Stimulated activated CD8-positive, alpha-beta memory T cell treated with anti-CD3 and anti-CD28 coated beads, Interleukin-4, amount 100 ng/mL, for 48 hours (primary cell): Measurements from ENCODE around the gene STX18.
"Not testable (repeated sequence)": the region's sequence is repeated elsewhere in the genome, so short reads cannot be mapped to it uniquely, and the experiment has no call there.

Experiments
- DNase-seq: peaks from one replicate; pipeline ENCODE4 v3.0.0-alpha.2; 2020

The STX18 gene

DNA sequence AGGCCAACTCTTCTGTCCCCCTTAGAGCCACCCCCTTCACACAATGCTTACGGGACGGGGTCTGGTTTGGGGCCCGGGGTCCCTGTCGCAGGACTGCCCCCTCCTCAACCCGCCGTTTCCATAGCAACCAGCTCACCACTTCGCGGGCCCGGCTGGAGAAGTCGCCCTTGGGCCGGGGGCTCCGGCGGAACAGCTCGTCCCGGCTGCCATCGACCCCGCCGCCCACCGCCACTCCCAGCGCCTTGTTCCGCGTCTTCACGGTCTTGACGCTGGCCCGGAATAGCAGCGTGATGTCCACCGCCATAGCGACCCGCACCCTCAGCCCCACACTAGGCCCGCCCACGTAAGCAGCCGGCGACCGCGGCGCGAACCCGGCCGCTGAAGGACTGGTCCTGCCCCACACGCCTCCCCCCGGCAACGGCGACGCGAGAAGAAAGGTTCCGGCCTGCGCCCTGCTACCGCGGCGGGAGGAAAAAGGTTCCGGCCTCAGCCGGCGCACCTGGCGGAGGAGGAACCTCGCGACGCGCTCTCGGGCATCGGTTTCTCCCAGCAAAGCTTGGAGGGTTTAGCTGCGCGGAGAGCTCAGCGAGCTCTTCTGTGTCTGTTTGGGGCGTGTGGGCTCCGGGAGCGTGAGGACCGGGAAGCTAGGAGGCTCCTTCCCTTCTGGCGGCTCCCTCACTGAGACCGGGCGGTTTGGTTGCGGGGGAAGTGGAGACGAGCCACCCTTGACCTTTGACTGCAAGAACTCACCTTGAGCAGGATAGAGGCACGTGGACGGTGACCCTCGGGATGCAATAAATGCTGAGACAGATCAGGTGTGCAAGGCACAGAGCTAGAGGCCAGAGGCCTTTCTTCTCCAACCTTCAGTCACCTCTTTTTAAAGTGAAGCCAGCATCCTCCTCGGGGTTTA is at the start of gene STX18:
STX18 (minus strand) TSS at position 388 of the 910 bp plus-strand sequence; CDS start at position 304, 84 bp downstream.
- DNase-seq: peak; percentile 95

DNA sequence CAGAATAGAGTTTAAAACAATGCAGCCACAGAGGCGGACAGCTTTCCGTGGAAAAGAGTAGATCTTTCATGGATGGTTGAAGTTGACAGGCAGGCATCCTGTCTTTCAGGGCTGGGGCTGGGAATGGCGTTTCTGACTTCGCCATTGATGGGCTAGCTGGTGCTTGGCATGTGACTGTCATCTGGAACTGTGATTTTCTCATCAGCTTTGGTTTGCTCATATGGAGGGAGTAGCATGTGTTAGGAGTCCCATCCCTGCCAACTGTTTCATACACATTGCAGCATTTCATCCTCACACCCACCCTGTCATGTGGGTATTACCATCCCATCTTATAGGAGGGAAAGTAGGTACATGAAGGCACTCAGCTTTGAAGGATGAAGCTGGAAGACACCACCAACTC is 49.2 kb upstream of the STX18 start:
- DNase-seq: no peak

DNA sequence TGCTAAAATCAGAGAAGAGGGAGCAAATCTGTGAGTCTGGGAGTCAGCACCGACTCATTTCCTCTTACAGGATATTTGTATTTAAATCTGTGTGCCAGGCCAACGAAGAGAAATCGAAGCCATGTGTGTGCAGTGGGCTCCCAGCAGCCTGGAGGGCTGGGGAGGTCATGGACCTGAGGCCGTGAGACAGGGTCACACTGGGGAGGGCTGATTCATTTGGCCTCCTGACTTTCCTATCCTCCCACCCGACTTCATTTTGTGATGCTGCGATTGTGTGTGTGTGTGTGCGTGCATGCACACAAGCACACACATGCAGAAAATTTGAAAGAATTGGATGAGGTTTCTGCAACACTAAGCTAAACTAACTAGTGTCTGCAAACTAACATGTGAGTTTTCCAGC is 48.7 kb upstream of the STX18 start:
- no peak for DNase-seq

DNA sequence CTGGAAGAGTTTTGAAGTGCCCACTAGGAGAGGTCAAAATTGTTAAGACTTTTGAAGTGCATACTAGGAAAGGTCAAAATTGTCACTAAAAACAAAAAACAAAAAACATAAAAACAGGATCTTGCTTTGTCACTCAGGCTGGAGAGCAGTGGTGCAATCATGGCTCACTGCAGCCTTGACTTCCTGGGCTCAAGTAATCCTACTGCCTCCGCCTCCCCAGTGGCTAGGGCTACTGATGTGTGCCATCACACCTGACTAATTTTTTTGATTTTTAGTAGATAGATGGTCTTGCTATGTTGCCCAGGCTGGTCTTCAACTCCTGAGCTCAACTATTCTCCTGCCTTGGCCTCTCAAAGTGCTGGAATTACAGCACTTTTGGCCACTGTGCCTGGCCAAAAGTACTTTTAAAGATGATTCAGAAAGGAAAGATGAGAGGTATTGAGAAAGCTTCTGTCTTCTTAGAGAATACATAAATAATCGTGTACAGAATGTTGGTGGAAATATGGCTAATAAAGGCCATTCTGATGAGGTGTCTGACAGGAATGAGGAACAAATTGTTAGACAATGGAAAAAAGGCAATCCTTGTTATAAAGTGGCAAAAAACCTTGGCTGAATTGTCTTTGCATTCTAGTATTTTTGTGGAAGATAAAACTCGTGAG is 43.3 kb upstream of the STX18 start:
- no peak for DNase-seq

DNA sequence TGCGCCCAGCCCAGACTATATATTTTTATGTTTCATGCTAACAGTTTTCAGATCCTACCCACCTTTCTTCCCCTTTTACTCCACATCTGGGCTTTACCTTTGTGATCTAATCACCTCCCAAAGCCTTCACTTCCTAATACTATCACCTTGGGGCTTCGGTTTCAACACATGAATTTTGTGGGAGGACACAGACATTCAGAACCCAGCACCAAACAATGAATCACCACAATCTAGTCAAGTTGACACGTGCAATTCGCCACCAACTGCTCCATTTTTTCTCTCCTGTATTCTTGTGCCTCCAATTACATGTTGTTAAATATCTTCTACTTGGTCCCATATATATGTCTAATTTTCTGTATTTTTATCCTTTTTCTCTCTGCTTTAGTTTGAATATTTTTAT is 41.8 kb upstream of the STX18 start:
- DNase-seq: no peak

DNA sequence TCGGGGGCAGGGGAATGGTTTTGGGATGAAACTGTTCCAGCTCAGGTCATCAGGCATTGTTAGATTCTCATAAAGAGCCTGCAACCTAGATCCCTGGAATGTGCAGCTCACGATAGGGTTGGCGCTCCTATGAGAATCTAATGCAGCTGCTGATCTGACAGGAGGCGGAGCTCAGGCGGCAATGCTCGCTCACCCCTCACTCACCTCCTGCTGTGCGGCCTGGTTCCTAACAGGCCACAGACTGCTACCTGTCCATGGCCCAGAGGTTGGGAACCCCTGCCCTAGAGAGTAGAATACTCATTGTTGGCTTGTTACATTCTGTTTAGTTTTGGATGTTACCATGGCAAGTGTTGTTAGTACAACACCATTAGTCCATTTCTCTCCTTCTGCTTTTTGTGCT is 40.8 kb upstream of the STX18 start:
- no peak for DNase-seq

DNA sequence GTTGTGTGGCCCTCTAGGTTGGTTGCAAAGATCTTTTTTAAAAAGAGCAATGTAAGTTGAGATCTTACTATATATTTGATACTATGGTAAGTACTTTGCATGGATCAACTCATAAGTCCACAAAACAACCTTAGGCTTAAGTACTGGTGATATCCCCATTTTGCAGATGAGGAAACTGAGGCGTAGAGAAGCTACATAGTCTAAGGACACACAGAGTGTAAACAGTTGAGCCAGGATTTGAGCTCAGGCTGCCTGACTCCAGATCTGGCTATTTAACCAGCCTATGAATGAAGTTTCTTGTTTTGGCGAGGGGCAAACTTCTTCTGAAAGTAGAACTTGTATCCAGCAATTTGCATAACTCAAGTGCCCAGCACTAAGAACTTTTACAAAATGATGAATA is 38.6 kb upstream of the STX18 start:
- DNase-seq: no peak

DNA sequence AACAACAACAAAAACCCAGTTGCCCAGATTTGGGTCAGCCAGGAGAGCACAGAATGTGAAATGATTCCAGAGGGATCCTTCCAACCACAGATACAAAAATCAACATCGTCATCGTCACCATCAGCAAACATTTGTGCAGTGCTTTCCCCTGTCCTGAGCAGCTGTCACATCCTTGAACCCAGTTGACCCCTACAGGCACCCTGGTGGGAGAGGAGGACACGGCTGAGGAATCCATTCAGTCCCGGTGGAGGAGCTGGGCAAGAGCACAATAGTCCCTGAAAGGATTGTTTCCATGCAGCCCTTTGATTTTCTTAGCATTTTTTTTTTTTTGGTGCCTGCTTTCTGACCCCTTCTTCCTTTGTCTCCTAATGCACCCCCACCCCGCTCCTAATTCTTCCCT is 37.1 kb upstream of the STX18 start:
- no peak for DNase-seq

DNA sequence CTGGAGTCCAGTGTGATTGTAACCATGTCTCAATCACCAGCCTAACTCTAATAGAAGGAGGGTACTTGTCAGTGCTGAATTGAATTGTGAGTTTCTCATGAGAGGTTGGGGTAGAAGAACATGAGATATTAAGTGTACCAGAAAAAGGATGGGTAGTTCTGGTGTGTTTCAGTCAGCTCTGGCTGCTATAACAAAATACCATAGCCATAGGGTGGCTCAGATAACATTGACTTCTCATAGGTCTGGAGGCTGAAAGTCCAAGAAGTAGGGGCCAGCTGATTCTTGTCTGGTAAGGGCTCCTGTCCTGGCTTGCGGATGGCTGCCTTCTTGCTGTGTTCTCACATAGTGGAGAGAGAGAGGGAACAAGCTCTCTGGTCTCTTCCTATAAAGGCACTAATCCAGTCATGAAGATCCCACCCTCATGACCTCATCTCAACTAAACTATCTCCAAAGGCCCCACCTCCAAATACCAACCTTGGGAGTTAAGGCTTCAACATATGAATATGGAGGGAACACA is 35.6 kb upstream of the STX18 start:
- no peak for DNase-seq

DNA sequence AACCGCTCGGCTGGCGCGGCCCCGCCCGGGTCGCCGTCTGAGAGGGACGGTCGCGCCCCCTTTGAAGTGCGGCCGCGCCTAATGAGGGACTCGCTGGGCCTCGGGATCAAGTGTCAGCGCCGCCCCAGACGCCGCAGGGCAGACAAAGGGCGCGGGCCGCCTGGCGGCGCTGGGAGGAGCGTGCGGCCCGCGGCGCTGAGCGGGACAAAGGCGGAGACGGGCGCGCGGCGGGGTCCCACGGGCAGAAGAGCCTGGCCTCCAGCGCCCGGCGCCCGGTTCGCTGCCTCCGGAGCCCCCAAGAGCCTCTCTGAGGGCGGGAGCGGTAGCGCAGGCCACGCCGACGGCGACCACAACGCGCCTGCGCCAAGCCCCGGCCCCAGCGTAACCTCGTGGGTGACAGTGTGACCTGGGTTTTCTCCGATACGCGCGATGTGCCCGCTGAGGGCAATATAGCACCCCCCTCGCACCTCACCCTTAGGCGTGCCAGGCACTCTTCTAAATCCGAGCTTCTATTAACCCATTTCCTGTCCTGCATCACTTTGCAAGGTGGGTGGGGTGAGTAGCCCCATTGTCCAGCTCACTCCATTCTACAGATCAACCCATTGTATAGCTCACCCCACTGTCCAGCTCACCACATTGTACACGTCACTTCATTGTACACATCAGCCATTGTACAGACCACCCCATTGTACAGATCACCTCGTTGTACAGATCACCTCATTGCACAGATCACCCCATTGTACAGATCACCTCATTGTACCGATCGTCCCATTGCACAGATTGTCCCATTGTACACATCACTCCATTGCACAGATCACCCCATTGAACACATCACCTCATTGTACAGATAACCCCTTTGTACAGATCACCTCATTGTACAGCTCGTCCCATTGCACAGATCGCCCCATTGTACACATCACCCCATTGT is 33.7 kb upstream of the STX18 start:
- DNase-seq: peak; percentile 74

DNA sequence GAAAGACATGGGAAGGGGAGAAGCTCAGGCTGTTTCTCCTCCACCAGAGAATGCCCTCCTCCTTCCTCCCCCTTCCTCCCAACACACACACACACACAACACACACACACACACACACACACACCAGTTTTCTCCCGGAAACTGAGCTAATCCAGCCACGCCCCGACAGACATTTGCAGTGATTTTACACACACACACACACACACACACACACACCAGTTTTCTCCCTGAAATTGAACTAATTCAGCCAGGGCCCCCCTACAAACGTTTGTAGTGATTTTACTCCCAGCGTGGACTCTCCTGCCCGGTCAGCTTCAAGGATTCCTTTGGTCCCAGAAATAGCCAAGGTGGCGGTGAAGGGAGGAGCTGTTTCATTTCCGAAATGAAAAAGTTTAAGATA is 32.9 kb upstream of the STX18 start:
- DNase-seq: no peak

DNA sequence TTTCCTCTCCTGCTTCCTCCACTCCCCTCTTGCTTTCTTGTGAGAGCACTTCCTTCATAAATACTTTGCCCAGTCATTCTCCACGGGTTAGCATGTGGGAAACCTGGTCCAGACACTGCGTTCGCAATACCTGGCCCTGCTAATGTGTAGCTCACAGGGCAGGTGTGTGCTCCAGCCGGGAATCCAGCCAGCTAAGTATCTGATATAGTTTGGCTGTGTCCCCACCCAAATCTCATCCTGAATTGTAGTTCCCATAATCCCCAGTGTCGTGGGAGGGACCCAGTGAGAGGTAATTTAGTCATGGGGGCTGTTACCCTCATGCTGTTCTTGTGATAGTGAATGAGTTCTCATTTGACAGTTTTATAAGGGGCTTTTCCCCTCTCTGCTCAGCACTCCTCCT is 32.2 kb upstream of the STX18 start:
- no peak for DNase-seq

DNA sequence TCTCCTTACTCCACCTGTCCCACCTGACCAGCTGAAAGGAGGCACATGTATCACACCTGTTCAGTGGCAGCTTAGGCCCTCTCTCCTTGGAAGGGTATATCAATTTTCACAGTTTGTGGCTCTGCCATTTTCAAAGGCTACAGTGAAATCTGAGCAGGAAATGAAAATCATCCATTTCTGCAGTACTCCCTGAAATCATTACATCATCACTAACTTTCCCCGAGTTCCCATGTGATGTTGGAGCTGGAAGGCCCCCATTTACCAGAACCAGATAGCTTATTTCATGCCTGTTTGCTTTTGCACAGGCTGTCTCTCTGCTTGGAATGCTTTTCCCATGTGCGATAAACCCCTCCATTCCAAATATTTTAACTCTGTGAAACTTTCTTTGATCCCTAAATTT is 31.0 kb upstream of the STX18 start:
- DNase-seq: no peak

DNA sequence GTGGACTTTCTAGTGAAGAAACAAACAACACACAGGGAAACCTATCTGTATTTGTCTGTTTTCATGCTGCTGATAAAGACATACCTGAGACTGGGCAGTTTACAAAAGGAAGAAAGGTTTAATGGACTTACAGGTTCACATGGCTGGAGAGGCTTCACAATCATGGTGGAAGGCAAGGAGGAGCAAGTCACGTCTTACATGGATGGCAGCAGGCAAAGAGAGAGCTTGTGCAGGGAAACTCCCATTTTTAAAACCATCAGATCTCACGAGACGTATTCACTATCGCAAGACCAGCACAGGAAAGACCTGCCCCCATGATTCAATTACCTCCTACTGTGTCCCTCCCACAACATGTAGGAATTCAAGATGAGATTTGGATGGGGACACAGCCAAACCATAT is 28.0 kb upstream of the STX18 start:
- not testable (repeated sequence) for DNase-seq

DNA sequence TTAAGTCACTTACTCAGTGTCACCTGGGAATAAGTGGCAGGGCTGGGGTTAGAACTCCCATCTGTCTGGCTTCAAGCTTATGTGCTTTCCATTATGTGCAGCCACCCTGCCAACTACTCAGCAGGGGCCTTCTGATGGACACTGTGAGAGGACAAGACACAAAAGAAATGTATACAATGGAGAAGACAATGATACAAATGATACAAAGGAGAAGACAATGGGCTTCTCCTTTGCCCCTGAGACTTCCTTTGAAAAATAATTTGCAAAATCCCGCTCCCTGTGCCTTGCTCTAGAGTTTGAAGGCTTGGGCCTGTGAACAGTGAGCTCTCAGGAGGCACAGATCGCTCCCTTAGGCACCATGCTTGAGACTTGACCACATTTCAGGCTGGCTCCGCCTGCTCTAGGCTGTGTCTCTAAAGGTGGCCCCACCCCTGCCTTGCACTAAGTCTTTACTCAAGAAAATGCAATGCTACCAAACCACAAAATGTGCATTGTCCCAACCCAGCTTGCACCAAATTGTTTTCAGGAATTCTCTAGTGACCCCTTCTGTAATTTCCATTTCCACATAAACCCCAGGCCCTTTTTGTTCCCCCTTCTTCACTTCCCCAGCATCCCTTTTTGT is 27.1 kb upstream of the STX18 start:
- no peak for DNase-seq

DNA sequence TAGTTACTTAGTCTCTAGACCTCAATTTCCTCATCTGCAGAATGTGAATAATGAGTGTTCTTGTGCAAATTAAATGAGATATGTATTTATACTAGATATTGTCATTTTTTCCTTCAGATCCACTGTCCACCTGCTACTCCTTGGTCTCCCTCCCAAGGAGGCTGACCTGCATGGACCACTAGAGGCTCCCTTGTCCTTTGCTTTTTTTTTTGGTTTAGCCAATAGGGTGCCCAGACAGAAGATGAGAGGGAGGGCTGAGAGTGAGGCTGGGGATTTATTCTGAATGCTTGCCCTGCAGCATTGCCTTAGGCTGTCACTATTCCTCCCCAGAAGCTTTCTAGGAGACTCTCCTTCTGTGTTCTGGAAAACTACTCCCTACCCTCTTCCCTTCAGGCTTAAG is 24.5 kb upstream of the STX18 start:
- not testable (repeated sequence) for DNase-seq

DNA sequence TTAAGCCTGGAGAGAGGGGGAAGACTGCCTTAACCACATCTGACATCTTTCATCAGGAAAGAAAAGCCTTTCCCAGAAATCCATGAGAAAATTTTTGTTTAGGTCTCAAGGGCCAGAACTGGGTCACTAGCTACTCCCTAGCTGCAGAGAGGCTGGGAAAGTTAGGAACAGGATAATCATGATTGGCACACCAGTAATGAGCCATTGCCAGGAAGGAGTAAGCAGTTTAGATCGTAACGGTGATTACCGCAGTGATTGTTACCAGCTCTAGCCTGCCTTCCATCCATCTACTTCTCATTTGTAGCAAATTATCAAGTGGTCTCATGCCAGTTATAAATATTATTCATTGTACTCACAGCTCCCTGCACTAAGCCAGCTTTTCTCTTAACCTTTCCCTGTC is 22.7 kb upstream of the STX18 start:
- DNase-seq: no peak

DNA sequence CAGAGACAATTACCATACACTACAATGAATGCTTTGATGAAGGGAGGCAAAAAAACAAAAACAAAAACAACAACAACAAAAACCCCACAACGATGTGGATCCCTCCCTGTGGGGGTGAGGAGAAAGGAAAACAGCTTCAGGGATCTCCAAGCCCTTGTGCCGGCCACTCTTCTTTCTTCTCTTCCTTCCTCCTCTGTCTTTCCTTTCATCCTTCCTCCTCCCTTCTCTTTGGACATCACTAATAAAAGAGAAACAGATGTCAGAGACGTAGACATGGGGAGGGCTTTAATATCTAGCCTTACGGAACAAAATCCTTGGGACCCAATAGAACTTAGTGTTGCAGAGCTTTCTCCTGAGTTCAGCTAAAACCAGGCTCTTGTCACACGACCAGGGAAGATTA is 18.8 kb upstream of the STX18 start:
- DNase-seq: no peak

DNA sequence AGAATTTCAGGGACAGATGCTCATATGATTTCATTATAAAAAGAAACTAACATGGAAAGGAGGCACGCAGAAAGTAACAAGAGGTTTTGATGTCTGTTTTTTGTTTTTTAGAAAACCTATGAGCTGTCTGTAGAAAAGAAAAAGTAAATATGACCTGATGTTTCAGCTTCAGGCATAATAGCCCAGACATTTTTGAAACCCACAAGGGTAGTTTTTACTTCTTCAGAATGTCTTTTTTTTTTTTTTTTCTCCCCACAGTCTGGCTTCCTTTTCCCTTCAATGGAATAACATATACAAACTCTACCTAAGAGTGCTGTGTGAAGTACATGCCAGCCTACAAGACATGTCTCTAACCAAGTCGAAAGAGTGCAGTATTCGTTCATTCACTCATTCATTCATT is 18.3 kb upstream of the STX18 start:
- no peak for DNase-seq

DNA sequence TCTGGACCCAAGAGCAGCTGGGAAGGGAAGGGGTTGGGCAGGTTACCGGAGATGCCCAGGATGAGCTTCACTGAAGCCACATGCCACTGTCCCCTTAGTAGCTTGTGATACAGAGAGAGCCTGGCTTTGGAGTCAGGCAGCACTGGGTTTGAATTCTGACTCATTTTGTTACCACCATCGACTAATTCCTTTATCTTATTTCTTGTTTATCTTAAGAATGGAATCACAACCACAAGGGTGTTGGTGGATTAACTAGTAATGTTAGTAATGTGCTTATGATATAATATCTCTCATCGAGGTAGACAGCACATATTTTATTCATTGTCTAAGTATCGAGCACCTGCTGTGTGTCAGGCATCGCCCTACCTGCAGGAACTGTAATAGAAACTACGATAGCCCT is 17.7 kb upstream of the STX18 start:
- DNase-seq: no peak

DNA sequence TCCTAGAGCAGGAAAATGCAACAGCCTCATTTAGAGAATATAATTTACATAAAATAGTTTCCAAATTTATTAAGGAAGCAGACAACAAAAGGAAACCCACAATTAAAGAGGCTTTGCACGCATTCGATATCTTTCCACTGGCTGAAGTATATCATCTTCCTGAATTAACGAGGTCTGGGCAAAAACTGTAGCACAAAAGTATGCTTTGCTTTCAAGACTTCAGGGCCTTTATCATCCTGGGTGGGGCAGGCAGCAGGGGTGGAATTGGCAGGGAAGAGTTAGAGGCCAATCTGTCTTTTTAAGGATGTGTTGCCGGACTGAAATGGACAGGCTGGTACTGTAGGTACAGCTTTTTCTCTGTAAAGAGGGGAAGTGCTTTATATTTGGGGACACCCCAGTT is 17.0 kb upstream of the STX18 start:
- DNase-seq: no peak

DNA sequence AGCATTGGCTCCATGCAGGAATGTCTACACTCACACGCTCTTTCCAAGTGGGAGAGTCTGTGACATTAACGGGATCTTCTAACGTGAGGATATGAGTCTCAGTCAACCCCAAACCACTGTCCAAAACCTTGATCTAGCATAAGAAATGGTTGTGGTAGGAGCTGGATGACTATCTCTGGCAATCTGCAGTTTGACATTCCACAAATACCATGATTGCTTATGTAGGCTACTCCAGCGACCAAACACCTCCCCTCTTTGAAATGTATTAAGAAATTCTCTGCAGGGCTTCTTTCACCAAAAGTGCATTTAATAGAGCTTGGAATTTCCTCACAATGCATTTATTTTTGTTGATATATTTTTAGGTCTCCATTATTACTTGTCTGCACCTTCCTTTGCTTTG is 14.1 kb upstream of the STX18 start:
- DNase-seq: no peak

DNA sequence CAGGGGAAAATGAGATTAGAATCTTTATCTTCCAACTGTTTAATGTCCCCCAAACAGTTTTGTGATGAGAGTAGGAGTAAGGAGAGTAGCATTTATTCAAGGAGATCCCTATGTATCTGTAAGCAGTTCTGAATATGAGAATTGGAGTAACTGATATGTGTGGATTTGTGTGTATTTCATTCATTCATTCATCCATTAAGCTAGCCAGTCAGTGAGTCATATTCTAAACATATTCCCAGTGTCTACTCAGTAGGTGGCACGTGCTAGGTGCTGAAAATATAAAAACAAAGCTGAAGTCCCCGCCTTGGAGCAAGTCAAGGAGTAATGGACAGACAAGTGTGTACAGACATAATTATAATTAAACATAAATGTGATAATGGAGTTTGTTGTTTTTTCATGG is 12.4 kb upstream of the STX18 start:
- DNase-seq: no peak
